ENCODE results near the gene RPRD1B. TPM values are rescaled to one million over a fixed set of nuclear protein-coding genes. Genes with fewer than 3 reads are reported as not detected.

The RPRD1B gene
- total and polyA plus RNA-seq, 2 of the 8 experiments (the other 6 are each of a cell fraction or from before 2014, with no cell fraction given): 10.3 to 20.9 TPM

GRCh38 chr20:38004416-38004815 is 29.1 kb upstream of the RPRD1B start:
- ChIA-PET POLR2A (ENCODE audit: partially characterized antibody) (interaction anchor here (1.3 kb wide), 1 partner anchor 17 kb away, joined by 3 read pairs; no protein-coding TSS in a partner anchor), CTCF (ENCODE audit: partially characterized antibody) (no interaction called here)
- no peak overlapping the region for H2BK120ac ChIP-seq (replicated peaks; ENCODE audit: low read depth, low read length)
- H2AFZ ChIP-seq (ENCODE audit: low read length): no peak overlapping the region
- H3K23ac ChIP-seq (ENCODE audit: insufficient read length): no peak overlapping the region
- no peak overlapping the region for H2BK15ac ChIP-seq (ENCODE audit: low read length)
- TF ChIP-seq SAP30 (IDR thresholded peaks at IDR 0.05; ENCODE audit: insufficient read depth, insufficient replicate concordance, low read length) (no peak), HDAC6 (IDR thresholded peaks at IDR 0.05; ENCODE audit: low read depth, low read length) (no peak), CHD2 (IDR thresholded peaks at IDR 0.05; ENCODE audit: low read length) (no peak), NRF1 (IDR thresholded peaks at IDR 0.05; ENCODE audit: low read depth, low read length) (no peak), YY1 (IDR thresholded peaks at IDR 0.05; ENCODE audit: low read depth, low read length) (no peak), FOSL1 (IDR thresholded peaks at IDR 0.05; ENCODE audit: insufficient read depth, low read depth, low read length) (no peak), SP2 (IDR thresholded peaks at IDR 0.05; ENCODE audit: low read length) (no peak), GTF2F1 (IDR thresholded peaks at IDR 0.05; ENCODE audit: borderline replicate concordance, low read depth, low read length) (no peak), GABPA (IDR thresholded peaks at IDR 0.05; ENCODE audit: borderline replicate concordance, insufficient read depth, low read length) (no peak)
- H3K79me2 ChIP-seq (ENCODE audit: control insufficient read depth in 1 of 2, insufficient read depth in 2 of 2, low read length in 2 of 2): peaks cover 0 to 7% of the 10 kb centered on the region in 2 experiments; a peak in 1 of 4 replicates
- no peak overlapping the region for H3K9ac ChIP-seq (replicated peaks in 1 of 4; ENCODE audit: extremely low read depth in 1 of 4, low read depth in 3 of 4, low read length in 3 of 4)
- H4K91ac ChIP-seq (replicated peaks; ENCODE audit: insufficient read length, low read length): no peak overlapping the region
- H4K5ac ChIP-seq (ENCODE audit: insufficient read length, low read depth, low read length): no peak overlapping the region
- H3K27ac ChIP-seq (ENCODE audit: low read depth, low read length): no peak overlapping the region
- H2AK5ac ChIP-seq (ENCODE audit: low read depth, low read length): no peak overlapping the region
- no peaks in the 10 kb centered on the region for H3K23me2 ChIP-seq (ENCODE audit: low read depth, low read length)
- H3K36me3 ChIP-seq (ENCODE audit: control insufficient read depth in 2 of 4, insufficient read depth in 4 of 4, low read length in 3 of 4): peaks cover 13 to 56% (median 34%) of the 10 kb centered on the region in 4 experiments; a peak in 7 of 8 replicates
- no peak overlapping the region for H2BK20ac ChIP-seq (ENCODE audit: low read length)
- peaks cover 4% of the 10 kb centered on the region; the same call in 1 of the 2 replicates for H3K79me1 ChIP-seq (ENCODE audit: low read depth, low read length)
- H2BK5ac ChIP-seq (ENCODE audit: low read depth, low read length): no peak overlapping the region
- H3K4me1 ChIP-seq (replicated peaks in 1 of 4; ENCODE audit: control insufficient read depth in 3 of 4, insufficient read depth in 4 of 4, low read length in 3 of 4): no peaks in the 10 kb centered on the region
- H3K27me3 ChIP-seq (replicated peaks in 1 of 4; ENCODE audit: control insufficient read depth in 3 of 4, extremely low read depth in 1 of 4, insufficient read depth in 3 of 4, low read length in 3 of 4): no peaks in the 10 kb centered on the region
- no peak overlapping the region for H3K56ac ChIP-seq (replicated peaks; ENCODE audit: insufficient read length, low read depth, low read length)
- WGBS, 2 experiments (ENCODE audit: extremely low coverage in 1 of 2, insufficient coverage in 1 of 2, insufficient read length in 1 of 2, insufficient replicate concordance in 2 of 2, low coverage in 1 of 2, low lambda C conversion rate in 2 of 2, missing lambda C conversion rate in 1 of 2): 89% methylated on average over 1 of the region's 1 CpG; no CpG with 5 or more reads in 1 of the 2 experiments
- DNase-seq (ENCODE audit: low read depth in 1 of 2, low spot score in 2 of 2) (no peak), FAIRE-seq (no peak)
- H3K18ac ChIP-seq (ENCODE audit: extremely low read depth, low read length): no peak overlapping the region
- no peaks in the 10 kb centered on the region for H4K20me1 ChIP-seq (replicated peaks in 1 of 2; ENCODE audit: control insufficient read depth in 1 of 2, insufficient read depth in 2 of 2, low read length in 2 of 2)
- no peak overlapping the region for H3K4me2 ChIP-seq (ENCODE audit: insufficient read depth in 1 of 2, low read depth in 2 of 2, low read length in 2 of 2)
- H3K4me3 ChIP-seq (ENCODE audit: extremely low read depth in 1 of 4, insufficient read depth in 2 of 4, low read depth in 3 of 4, low read length in 4 of 4): no peak overlapping the region
- H3K4ac ChIP-seq (replicated peaks; ENCODE audit: insufficient read length, low read depth, low read length): no peak overlapping the region
- H3K9me3 ChIP-seq (ENCODE audit: insufficient read depth in 2 of 2, low read depth in 1 of 2, low read length in 1 of 2): no peaks in the 10 kb centered on the region
- H4K8ac ChIP-seq (ENCODE audit: extremely low read depth, insufficient read depth, low read length): no peak overlapping the region
- H2BK12ac ChIP-seq (ENCODE audit: low read depth, low read length): no peak overlapping the region
- H3K14ac ChIP-seq (ENCODE audit: insufficient read length): no peak overlapping the region
